Camera-type eye (tissue), 1 donor: ENCODE measurements around the gene INTU. TPM values are rescaled to one million over a fixed set of nuclear protein-coding genes. Genes with fewer than 3 reads are reported as not detected.

Source experiments
- total RNA-seq: library from RNA; depleted of rRNA; stranded (reverse); fragments of >200 nt; gene quantifications from one replicate; pipeline ENCODE4 v1.2.3, GENCODE V29; 2014

The INTU gene
- 48.4 TPM for total RNA-seq

DNA sequence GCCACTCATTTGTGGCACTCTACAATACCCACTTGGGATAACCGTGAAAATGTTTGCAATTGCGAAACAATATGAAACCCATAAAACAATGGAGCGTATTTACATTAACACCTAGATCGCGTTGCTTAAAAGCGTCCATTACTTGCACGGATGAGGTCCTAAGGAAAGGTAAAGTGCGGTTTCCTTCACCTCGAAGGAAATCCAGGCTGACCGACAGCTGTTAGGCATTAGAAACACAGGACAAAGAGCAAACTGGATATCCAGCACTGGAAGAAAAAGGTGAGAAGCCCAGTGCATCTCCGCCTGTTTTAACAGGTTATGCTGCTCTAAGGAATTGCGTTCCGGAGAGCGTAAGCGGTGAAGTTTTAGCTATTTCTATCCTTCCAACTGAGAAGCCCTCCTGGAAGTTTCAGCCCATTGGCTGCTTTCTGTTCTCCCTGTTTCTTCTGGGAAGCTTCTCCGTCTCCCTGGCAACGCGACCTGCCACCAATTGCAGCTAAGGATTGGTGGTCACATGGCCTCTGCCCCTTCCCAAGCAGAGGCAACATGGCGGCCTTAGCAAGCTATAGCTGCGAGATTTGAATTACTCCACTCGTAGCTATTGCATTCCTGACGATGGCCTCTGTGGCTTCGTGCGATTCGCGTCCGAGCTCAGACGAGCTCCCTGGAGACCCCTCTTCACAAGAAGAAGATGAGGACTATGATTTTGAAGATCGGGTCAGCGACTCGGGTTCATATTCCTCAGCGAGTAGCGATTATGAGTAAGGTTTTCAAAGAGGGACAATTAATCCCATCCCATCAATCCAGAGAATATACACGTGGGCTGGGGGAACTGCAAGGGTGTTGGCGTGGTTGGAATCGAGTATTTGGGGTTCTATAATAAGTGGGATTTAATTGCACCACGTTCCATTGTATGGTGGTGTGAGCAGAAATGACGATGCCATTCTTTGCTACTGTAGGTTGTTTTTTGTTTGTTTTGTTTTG is at the start of gene INTU:
INTU (plus strand) TSS at position 538 of the 984 bp plus-strand sequence; CDS start at position 616, 78 bp downstream.

DNA sequence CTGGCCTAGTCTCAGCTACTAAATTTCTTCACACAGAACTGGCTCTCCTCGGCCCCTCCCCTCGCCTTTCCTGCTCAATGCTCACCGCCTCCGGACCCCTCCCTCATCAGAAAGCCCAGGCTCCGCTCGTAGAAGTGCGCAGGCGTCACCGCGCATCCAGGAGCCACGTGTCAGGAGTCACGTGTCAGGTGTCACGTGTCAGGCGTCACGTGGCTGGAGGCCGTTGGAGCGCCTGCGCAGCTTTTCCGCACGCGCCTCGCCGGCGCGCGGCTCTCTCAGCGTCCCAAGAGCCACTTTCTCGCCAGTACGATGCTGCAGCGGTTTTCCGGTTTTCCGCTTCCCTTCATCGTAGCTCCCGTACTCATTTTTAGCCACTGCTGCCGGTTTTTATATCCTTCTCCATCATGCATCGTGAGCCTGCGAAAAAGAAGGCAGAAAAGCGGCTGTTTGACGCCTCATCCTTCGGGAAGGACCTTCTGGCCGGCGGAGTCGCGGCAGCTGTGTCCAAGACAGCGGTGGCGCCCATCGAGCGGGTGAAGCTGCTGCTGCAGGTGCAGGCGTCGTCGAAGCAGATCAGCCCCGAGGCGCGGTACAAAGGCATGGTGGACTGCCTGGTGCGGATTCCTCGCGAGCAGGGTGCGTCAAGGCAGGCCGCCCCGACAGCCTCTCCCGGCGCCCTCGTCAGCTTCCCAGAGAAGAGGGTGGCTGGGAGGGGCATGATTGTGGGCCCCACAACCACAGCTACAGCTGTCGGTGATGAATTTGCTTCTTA is 97.6 kb downstream of the INTU start, which contains the start of gene SLC25A31:
SLC25A31 (plus strand) TSS at position 259 of the 772 bp plus-strand sequence; CDS start at position 405, 146 bp downstream.

Other genes with a start within 250 kb of the INTU start
- gene SLC25A31, start 97.4 kb downstream of the INTU start, total RNA-seq, result not detected
- gene HSPA4L, start 149.4 kb downstream of the INTU start, total RNA-seq, result 19.7 TPM
- gene PLK4, start 247.9 kb downstream of the INTU start, total RNA-seq, result 15.7 TPM